CD14-positive monocyte (primary cell): Measurements from ENCODE around the gene NTSR2. TPM values are rescaled to one million over a fixed set of nuclear protein-coding genes. Genes with fewer than 3 reads are reported as not detected.
A peak's percentile ranks its signal among the peaks of the same experiment; 100 is the strongest.

Source experiments
- DNase-seq, 3 donors: peaks; one replicate each; pipeline ENCODE4 v3.0.0-alpha.2; 2011 to 2022
- H2AFZ ChIP-seq: 2 replicates; pipeline ENCODE4 v1.6.0; 2012; ENCODE audit warnings: mild to moderate bottlenecking, low read depth, low read length, inconsistent platforms; ENCODE audit not compliant: insufficient read depth, poor library complexity, severe bottlenecking
- H3K27ac ChIP-seq, 2 donors: 1 replicate in 1 of 2; 2 replicates in 1 of 2; pipeline ENCODE4 v1.5.1; 2012 to 2013; ENCODE audit warnings: low read length in 2 of 2, control low read depth in 1 of 2, inconsistent platforms in 1 of 2, low read depth in 1 of 2, mild to moderate bottlenecking in 1 of 2
- H3K27me3 ChIP-seq, 2 donors: one replicate each; pipeline versions ENCODE4 v1.6.0 to v1.6.1; 2011 to 2013; ENCODE audit warnings: low read length in 2 of 2; ENCODE audit not compliant: control insufficient read depth in 2 of 2, insufficient read depth in 2 of 2
- H3K36me3 ChIP-seq, 2 donors: replicated peaks in 1 of 2; 1 replicate in 1 of 2; 2 replicates in 1 of 2; pipeline versions ENCODE4 v1.5.1 to v1.6.1; 2012 to 2013; ENCODE audit warnings: low read length in 2 of 2, control low read depth in 1 of 2, inconsistent platforms in 1 of 2, mild to moderate bottlenecking in 1 of 2; ENCODE audit not compliant: insufficient read depth in 2 of 2, control insufficient read depth in 1 of 2
- H3K4me1 ChIP-seq, 2 donors: 1 replicate in 1 of 2; 2 replicates in 1 of 2; pipeline versions ENCODE4 v1.5.1 to v1.6.1; 2012 to 2013; ENCODE audit warnings: low read length in 2 of 2, control low read depth in 1 of 2, inconsistent platforms in 1 of 2, mild to moderate bottlenecking in 1 of 2, moderate library complexity in 1 of 2; ENCODE audit not compliant: insufficient read depth in 2 of 2, control insufficient read depth in 1 of 2
- H3K4me2 ChIP-seq: replicated peaks from 2 replicates; pipeline ENCODE3; 2012; ENCODE audit warnings: low read length, moderate library complexity, mild to moderate bottlenecking; ENCODE audit not compliant: poor library complexity, severe bottlenecking; ENCODE audit errors: extremely low read depth
- H3K4me3 ChIP-seq, 3 experiments: fragments of 200-600 bp in 1 of 3; sonication (generic) in 1 of 3; replicated peaks in 1 of 3; 1 replicate in 2 of 3; 2 replicates in 1 of 3; pipeline ENCODE4 v1.5.1; 2011 to 2013; ENCODE audit warnings: low read length in 3 of 3, mild to moderate bottlenecking in 3 of 3, control low read depth in 2 of 3, low read depth in 2 of 3, inconsistent platforms in 1 of 3, moderate library complexity in 1 of 3
- H3K79me2 ChIP-seq: 2 replicates; pipeline ENCODE4 v1.6.0; 2012; ENCODE audit warnings: mild to moderate bottlenecking, control low read depth, inconsistent platforms, low read length, moderate library complexity; ENCODE audit not compliant: insufficient read depth
- H3K9ac ChIP-seq: 2 replicates; pipeline ENCODE4 v1.6.0; 2017; ENCODE audit warnings: low read length, mild to moderate bottlenecking; ENCODE audit not compliant: insufficient read depth, poor library complexity, severe bottlenecking
- H3K9me3 ChIP-seq, 2 donors: replicated peaks in 1 of 2; 1 replicate in 1 of 2; 2 replicates in 1 of 2; pipeline versions ENCODE4 v1.5.1 to v1.6.1; 2012 to 2013; ENCODE audit warnings: low read length in 2 of 2, control low read depth in 1 of 2; ENCODE audit not compliant: control insufficient read depth in 1 of 2, insufficient read depth in 1 of 2
- H4K20me1 ChIP-seq: 2 replicates; pipeline ENCODE4 v1.6.0; 2012; ENCODE audit warnings: mild to moderate bottlenecking, low read length, control low read depth, moderate library complexity; ENCODE audit not compliant: insufficient read depth
- H3K27ac Mint-ChIP-seq, 7 donors: one replicate each; pipeline ENCODE4 v1.8.0; 2020; ENCODE audit warnings: mild to moderate bottlenecking in 7 of 7, mixed read lengths in 7 of 7, moderate library complexity in 6 of 7, inconsistent platforms in 2 of 7
- H3K27me3 Mint-ChIP-seq, 3 donors: one replicate each; pipeline ENCODE4 v1.8.0; 2021 to 2022; ENCODE audit warnings: low read depth in 3 of 3, mild to moderate bottlenecking in 3 of 3, mixed read lengths in 3 of 3, moderate library complexity in 3 of 3, inconsistent platforms in 1 of 3
- H3K36me3 Mint-ChIP-seq, 2 donors: one replicate each; pipeline ENCODE4 v1.8.0; 2020; ENCODE audit warnings: mixed read lengths in 2 of 2, inconsistent platforms in 1 of 2, mild to moderate bottlenecking in 1 of 2
- H3K4me1 Mint-ChIP-seq: one replicate; pipeline ENCODE4 v1.8.0; 2020; ENCODE audit warnings: mild to moderate bottlenecking, mixed read lengths
- H3K4me3 Mint-ChIP-seq, 2 donors: one replicate each; pipeline ENCODE4 v1.8.0; 2020; ENCODE audit warnings: mild to moderate bottlenecking in 2 of 2, mixed read lengths in 2 of 2, moderate library complexity in 1 of 2
- H3K9me3 Mint-ChIP-seq, 7 donors: one replicate each; pipeline ENCODE4 v1.8.0; 2020 to 2022; ENCODE audit warnings: mixed read lengths in 7 of 7, mild to moderate bottlenecking in 6 of 7, moderate library complexity in 6 of 7, inconsistent platforms in 2 of 7
- CTCF ChIP-seq: fragments of 200-600 bp; IDR thresholded peaks from one replicate; pipeline ENCODE4 v1.8.0; 2022; ENCODE audit warnings: antibody characterized with exemption, mild to moderate bottlenecking
- WGBS: methylation state at CpG from one replicate; pipeline ENCODE4 v1.1.5; 2013; ENCODE audit warnings: missing lambda C conversion rate; ENCODE audit not compliant: insufficient coverage; 5-methylcytosine and 5-hydroxymethylcytosine counted together
- intact Hi-C, 2 donors: fragments of 100-400 bp; cut with micrococcal nuclease; formaldehyde crosslinking; loops; one replicate each; pipeline versions ENCODE4 v1.15.0 to v1.15.1; 2023
- polyA plus RNA-seq, 3 donors: library from polyadenylated mRNA; depleted of rRNA in 1 of 3; unstranded in 2 of 3; stranded (reverse) in 1 of 3; fragments of 300-500 nt in 2 of 3; fragments of >200 nt in 1 of 3; fragmentation: Illumina TruSeq in 2 of 3; gene quantifications; 1 replicate in 2 of 3; 2 replicates in 1 of 3; pipeline ENCODE4 v1.2.3, GENCODE V29; 2012 to 2021

The NTSR2 gene
- polyA plus RNA-seq, 3 donors, result not detected

- peak overlapping the region; percentile 71 for H2AFZ ChIP-seq
- H3K27me3 Mint-ChIP-seq, result peaks cover 11 to 21% (median 19%) of the 10 kb centered on the region in 3 donors
- WGBS, result 92% methylated on average over 6 of the region's 9 CpGs
Observed at GRCh38 chr2:11687736-11688135, 17.7 kb upstream of the NTSR2 start.

GRCh38 chr2:11685906-11686470 is 16.0 kb upstream of the NTSR2 start:
- peak overlapping the region in 1 of 2 donors; percentile 26 for H3K4me3 Mint-ChIP-seq
- Histone ChIP-seq H3K4me2 (no peak overlapping the region), H3K27ac (no peak overlapping the region), H2AFZ (no peak overlapping the region), H3K9me3 (no peaks in the 10 kb centered on the region), H4K20me1 (no peaks in the 10 kb centered on the region), H3K4me1 (peaks cover 21 to 22% of the 10 kb centered on the region in 2 donors), H3K4me3 (no peak overlapping the region), H3K27me3 (no peaks in the 10 kb centered on the region), H3K9ac (no peak overlapping the region), H3K79me2 (no peaks in the 10 kb centered on the region), H3K36me3 (no peaks in the 10 kb centered on the region)
- 99% methylated on average over 8 of the region's 10 CpGs for WGBS
- peaks cover 26% of the 10 kb centered on the region for H3K4me1 Mint-ChIP-seq
- no peak overlapping the region for H3K27ac Mint-ChIP-seq
- H3K9me3 Mint-ChIP-seq, result peaks cover 0 to 4% (median 0%) of the 10 kb centered on the region in 7 donors
- intact Hi-C loops, result loop anchor here (5.0 kb wide), 2 partner anchors 91 to 219 kb away; partner anchors contain the start of gene E2F6 (in 1 of the 2)
- TF ChIP-seq CTCF, result no peak
- no peaks in the 10 kb centered on the region for H3K36me3 Mint-ChIP-seq
- peaks cover 15 to 26% (median 17%) of the 10 kb centered on the region in 3 donors for H3K27me3 Mint-ChIP-seq
- no peak for DNase-seq

More at GRCh38 chr2:11687736-11688135, 17.7 kb upstream of the NTSR2 start:
- peaks cover 29 to 31% of the 10 kb centered on the region in 2 donors for H3K4me1 ChIP-seq
- DNase-seq, result no peak
- H3K27me3 ChIP-seq, result no peaks in the 10 kb centered on the region
- peak overlapping the region; percentile 74 for H3K4me2 ChIP-seq
- Mint-ChIP-seq H3K27ac (peak overlapping the region; percentile 76 to 95 (median 88)), H3K4me1 (peaks cover 40% of the 10 kb centered on the region), H3K36me3 (peaks cover 0 to 3% of the 10 kb centered on the region in 2 donors), H3K9me3 (peaks cover 0 to 4% (median 0%) of the 10 kb centered on the region in 7 donors), H3K4me3 (peak overlapping the region; percentile 75 to 89)
- no peaks in the 10 kb centered on the region for H4K20me1 ChIP-seq
- peak overlapping the region in 1 of 2 donors; percentile 45 for H3K27ac ChIP-seq
- peak overlapping the region in 2 of 3 experiments; percentile 21 to 63 for H3K4me3 ChIP-seq
- no peak for TF ChIP-seq CTCF
- H3K36me3 ChIP-seq, result no peaks in the 10 kb centered on the region
- no peaks in the 10 kb centered on the region for H3K9me3 ChIP-seq
- intact Hi-C loops, result loop anchor here (2.0 to 5.0 kb wide), 3 partner anchors 90 to 220 kb away; partner anchors contain the start of gene E2F6 (in 1 of the 2)
- no peak overlapping the region for H3K9ac ChIP-seq
- no peaks in the 10 kb centered on the region for H3K79me2 ChIP-seq
